Type B pancreatic cell (in vitro differentiated cells): Measurements from ENCODE around the gene DTL. TPM values are rescaled to one million over a fixed set of nuclear protein-coding genes. Genes with fewer than 3 reads are reported as not detected.

Source experiments
- DNase-seq: peaks from one replicate; pipeline ENCODE4 v3.0.0; 2021; ENCODE audit warnings: mixed read lengths; ENCODE audit not compliant: unreplicated experiment; ENCODE audit errors: extremely low spot score
- H3K27ac Mint-ChIP-seq: 2 replicates; pipeline ENCODE4 v1.8.0; 2021; ENCODE audit warnings: mild to moderate bottlenecking, mixed read lengths
- H3K27me3 Mint-ChIP-seq: 2 replicates; pipeline ENCODE4 v1.8.0; 2021; ENCODE audit warnings: mixed read lengths
- H3K36me3 Mint-ChIP-seq: 2 replicates; pipeline ENCODE4 v1.8.0; 2021; ENCODE audit warnings: mixed read lengths
- H3K4me1 Mint-ChIP-seq: one replicate; pipeline ENCODE4 v1.8.0; 2021; ENCODE audit warnings: mixed read lengths; ENCODE audit not compliant: unreplicated experiment
- H3K4me3 Mint-ChIP-seq: 2 replicates; pipeline ENCODE4 v1.8.0; 2021; ENCODE audit warnings: mild to moderate bottlenecking, mixed read lengths
- H3K9me3 Mint-ChIP-seq: 2 replicates; pipeline ENCODE4 v1.8.0; 2021; ENCODE audit warnings: mixed read lengths
- total RNA-seq: library from RNA; stranded (reverse); gene quantifications from 2 replicates; pipeline ENCODE4 v1.2.1, GENCODE V29; 2021; ENCODE audit warnings: low replicate concordance
- TF ChIP-seq, protein P1 (sequence below): fragments of 200-600 bp; sonication (generic); conservative IDR thresholded peaks from 2 replicates; pipeline ENCODE4 v1.5.0; 2021; ENCODE audit warnings: antibody characterized with exemption, mild to moderate bottlenecking

DTL gene
- total RNA-seq, 1 donor from 2014 or later: 38.5 TPM

DNA sequence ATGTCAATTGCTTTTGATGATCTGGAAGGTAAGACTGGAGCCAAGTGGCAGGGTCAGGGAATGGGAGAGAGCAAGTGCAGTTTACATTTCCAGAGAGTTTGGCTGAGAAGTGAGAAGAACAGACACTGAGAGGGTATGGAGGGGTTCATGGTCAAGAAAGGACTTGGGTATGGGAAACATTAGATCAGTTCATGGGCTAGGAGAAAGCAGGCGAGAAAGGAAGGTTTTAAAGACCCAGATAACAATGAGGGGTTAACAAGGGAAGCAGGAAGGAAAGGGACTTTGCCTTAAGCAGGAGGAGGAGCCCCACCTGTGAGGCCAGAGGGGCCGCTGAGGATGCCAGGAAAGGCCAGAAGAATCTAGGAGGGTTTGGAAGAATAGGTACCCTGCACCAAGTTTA is 78.2 kb downstream of the DTL start:
- Mint-ChIP-seq H3K4me3 (no peak overlapping the region), H3K27me3 (no peaks in the 10 kb centered on the region), H3K9me3 (no peaks in the 10 kb centered on the region), H3K36me3 (no peaks in the 10 kb centered on the region), H3K4me1 (peaks cover 7% of the 10 kb centered on the region), H3K27ac (no peak overlapping the region)
- DNase-seq: no peak
- TF ChIP-seq, protein P1, sequence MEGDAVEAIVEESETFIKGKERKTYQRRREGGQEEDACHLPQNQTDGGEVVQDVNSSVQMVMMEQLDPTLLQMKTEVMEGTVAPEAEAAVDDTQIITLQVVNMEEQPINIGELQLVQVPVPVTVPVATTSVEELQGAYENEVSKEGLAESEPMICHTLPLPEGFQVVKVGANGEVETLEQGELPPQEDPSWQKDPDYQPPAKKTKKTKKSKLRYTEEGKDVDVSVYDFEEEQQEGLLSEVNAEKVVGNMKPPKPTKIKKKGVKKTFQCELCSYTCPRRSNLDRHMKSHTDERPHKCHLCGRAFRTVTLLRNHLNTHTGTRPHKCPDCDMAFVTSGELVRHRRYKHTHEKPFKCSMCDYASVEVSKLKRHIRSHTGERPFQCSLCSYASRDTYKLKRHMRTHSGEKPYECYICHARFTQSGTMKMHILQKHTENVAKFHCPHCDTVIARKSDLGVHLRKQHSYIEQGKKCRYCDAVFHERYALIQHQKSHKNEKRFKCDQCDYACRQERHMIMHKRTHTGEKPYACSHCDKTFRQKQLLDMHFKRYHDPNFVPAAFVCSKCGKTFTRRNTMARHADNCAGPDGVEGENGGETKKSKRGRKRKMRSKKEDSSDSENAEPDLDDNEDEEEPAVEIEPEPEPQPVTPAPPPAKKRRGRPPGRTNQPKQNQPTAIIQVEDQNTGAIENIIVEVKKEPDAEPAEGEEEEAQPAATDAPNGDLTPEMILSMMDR: no peak

DNA sequence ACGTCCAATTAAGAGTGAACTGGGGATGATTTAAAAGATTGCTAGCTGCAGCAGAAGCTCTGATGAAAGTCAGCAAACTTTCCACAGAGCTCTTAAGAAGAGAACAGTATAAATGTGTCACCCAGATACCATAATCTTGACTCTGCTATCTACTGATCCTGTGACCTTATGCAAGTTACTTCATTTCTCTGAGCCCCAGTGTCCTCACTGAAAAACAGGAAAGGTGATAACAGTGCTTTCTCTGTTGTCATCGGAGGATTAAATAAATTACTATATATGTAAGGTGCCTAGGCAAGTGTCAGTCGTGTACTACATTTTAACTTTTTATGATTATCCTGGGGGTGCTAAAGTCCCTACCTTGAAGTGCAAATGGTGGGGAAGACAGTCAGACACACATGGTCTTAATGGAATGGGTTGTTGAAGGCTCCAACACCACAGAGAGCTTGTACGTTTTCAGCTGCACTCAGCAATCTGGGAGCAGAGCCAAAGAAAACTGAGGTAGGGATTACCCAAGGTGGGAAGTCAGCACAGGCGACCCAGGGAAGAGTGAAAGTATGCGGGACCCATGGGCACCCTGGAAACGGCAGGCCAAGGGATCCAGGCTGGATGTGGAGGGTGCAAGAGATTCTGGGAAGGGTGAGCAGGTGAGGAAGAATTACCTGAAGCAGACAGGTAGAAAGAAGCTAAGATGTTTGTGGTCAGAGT is 82.8 kb downstream of the DTL start:
- Mint-ChIP-seq H3K27ac (no peak overlapping the region), H3K36me3 (no peaks in the 10 kb centered on the region), H3K27me3 (no peaks in the 10 kb centered on the region), H3K4me3 (no peak overlapping the region), H3K9me3 (no peaks in the 10 kb centered on the region), H3K4me1 (peaks cover 11% of the 10 kb centered on the region)
- DNase-seq: no peak
- TF ChIP-seq, protein P1: no peak

DNA sequence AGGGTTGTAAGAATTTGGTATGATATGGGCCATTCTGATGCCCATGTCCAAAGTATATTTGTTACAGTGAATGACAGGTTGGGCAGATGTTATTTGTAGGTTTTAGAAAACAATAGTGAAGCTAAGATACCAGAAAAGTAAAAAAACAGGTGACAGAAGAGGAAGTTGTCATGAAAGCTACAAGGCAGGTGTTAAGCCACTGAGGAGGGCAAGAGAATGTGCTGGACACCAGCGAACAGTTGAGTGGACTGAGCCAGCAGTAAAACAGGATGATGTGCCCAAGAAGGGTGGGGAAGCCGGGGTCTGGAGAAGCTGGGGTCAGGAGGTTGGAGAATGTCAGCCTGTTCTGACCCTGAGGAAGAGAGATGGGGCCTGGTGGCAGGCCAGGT is 83.3 kb downstream of the DTL start:
- Mint-ChIP-seq H3K4me1 (peaks cover 11% of the 10 kb centered on the region), H3K4me3 (no peak overlapping the region), H3K9me3 (no peaks in the 10 kb centered on the region), H3K27me3 (no peaks in the 10 kb centered on the region), H3K27ac (no peak overlapping the region), H3K36me3 (no peaks in the 10 kb centered on the region)
- DNase-seq: no peak
- TF ChIP-seq, protein P1: no peak

DNA sequence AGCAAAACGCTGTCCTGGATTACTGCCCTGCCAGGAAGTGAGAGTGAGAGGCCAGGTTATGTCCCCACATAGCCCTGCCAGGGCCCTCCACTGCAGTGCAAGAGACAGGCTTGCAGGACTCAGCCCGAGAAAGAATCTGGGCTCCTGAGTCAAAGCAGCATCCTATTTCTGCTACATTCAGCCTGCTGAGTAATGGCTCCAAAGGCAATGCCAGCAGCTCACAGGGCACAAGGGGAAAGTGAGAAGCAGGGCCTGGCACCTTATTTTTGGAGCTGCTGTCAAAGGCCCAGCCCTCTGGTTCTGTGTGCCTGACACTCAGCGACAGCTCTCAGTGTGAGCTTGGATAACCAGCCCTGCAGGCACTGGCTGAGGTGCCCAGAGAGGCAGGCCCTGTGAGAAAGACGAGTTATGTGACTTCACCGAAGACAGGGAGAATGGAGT is 83.9 kb downstream of the DTL start:
- Mint-ChIP-seq H3K27ac (no peak overlapping the region), H3K27me3 (no peaks in the 10 kb centered on the region), H3K36me3 (no peaks in the 10 kb centered on the region), H3K4me3 (no peak overlapping the region), H3K9me3 (no peaks in the 10 kb centered on the region), H3K4me1 (peaks cover 11% of the 10 kb centered on the region)
- DNase-seq: no peak
- TF ChIP-seq, protein P1: no peak

DNA sequence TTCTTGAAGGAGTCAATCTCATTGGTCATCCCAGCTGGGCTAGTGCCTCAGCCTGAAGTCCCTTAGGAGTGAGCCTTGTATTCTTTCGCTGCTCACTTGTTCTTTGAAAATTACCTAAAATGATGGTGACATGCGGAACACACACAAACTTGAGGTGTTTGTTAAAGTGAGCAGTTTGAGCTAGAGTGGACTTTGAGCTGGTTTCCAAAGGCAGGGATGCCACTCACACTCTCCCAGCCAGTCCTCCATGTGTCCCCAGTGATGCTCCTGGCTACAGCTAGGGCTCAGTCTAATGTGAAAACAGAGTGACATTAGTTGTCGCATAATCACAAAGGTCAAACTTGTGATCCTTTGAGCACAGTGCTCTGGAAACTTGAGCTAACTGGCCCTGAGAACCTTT is 84.3 kb downstream of the DTL start:
- no peaks in the 10 kb centered on the region for H3K9me3 Mint-ChIP-seq
- H3K36me3 Mint-ChIP-seq: no peaks in the 10 kb centered on the region
- no peaks in the 10 kb centered on the region for H3K27me3 Mint-ChIP-seq
- TF ChIP-seq, protein P1: no peak
- no peak for DNase-seq
- H3K4me1 Mint-ChIP-seq: peaks cover 11% of the 10 kb centered on the region
- H3K27ac Mint-ChIP-seq: no peak overlapping the region
- no peak overlapping the region for H3K4me3 Mint-ChIP-seq

DNA sequence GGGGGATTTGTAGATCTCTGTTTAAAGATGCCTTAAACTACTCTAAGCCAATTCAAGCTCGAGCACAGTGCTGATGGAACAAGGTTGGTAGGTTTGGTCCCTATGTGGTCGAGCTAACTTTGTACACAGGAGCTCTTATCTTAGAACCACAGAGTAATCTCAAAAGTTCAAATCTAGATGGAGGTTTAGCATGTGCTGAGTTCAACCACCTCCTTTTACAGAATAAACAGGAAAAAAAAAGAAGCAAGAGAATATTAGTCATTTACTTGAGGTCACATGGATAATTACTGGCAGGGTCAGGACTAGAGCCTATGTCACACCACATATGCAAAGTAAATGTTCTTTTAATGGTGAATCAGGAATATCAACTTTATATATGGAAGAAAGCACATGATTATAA is 86.2 kb downstream of the DTL start:
- Mint-ChIP-seq H3K27ac (no peak overlapping the region), H3K4me1 (peaks cover 11% of the 10 kb centered on the region), H3K27me3 (no peaks in the 10 kb centered on the region), H3K36me3 (no peaks in the 10 kb centered on the region), H3K4me3 (no peak overlapping the region), H3K9me3 (no peaks in the 10 kb centered on the region)
- DNase-seq: no peak
- TF ChIP-seq, protein P1: no peak
